Measurements from ENCODE around the gene LOXL1. TPM values are rescaled to one million over a fixed set of nuclear protein-coding genes. Genes with fewer than 3 reads are reported as not detected.
A peak's percentile ranks its signal among the peaks of the same experiment; 100 is the strongest.

Gene LOXL1
- total and polyA plus RNA-seq, 2 donors (not counting 1 experiment from before 2014, with no cell fraction given), result 65.6 to 163 TPM

- no peaks in the 10 kb centered on the region for H3K27me3 ChIP-seq (ENCODE audit: control insufficient read depth, insufficient read depth, low read length)
- no peak overlapping the region for H2AFZ ChIP-seq (ENCODE audit: low read length)
- H4K20me1 ChIP-seq (ENCODE audit: control insufficient read depth, extremely low read depth, insufficient read depth, low read length), result no peaks in the 10 kb centered on the region
- H3K4me1 ChIP-seq (ENCODE audit: control insufficient read depth, extremely low read depth, insufficient read depth, low read length), result peaks cover 31% of the 10 kb centered on the region
- H3K9ac ChIP-seq (ENCODE audit: insufficient read depth, low read length), result no peak overlapping the region
- H3K36me3 ChIP-seq (ENCODE audit: control insufficient read depth, insufficient read depth, low read length), result peaks cover 16% of the 10 kb centered on the region
- no peak for TF ChIP-seq EZH2 (IDR thresholded peaks at IDR 0.05; ENCODE audit: low read length, missing control alignments)
- TF ChIP-seq CTCF (conservative IDR thresholded peaks at IDR 0.05 in 1 of 2, IDR thresholded peaks at IDR 0.05 in 1 of 2; ENCODE audit: low read depth in 1 of 2, low read length in 2 of 2), result no peak
- peak overlapping the region; percentile 73 for H3K4me2 ChIP-seq (ENCODE audit: extremely low read depth, insufficient read depth, low read length)
- H3K27ac ChIP-seq (ENCODE audit: insufficient read depth, low read length), result peak overlapping the region; percentile 70
- H3K9me3 ChIP-seq (ENCODE audit: control insufficient read depth, insufficient read depth, low read depth, low read length), result no peaks in the 10 kb centered on the region
- no peaks in the 10 kb centered on the region for H3K79me2 ChIP-seq (ENCODE audit: control insufficient read depth, insufficient read depth, low read length)
- no peak overlapping the region for H3K4me3 ChIP-seq (replicated peaks in 1 of 4; ENCODE audit: control extremely low read depth in 1 of 4, insufficient read depth in 1 of 4, low read depth in 3 of 4, low read length in 4 of 4)
- DNase-seq (ENCODE audit: low read depth in 2 of 2), result no peak
Observed at GRCh38 chr15:73955861-73956742, 29.8 kb downstream of the LOXL1 start.

- TF ChIP-seq EZH2 (IDR thresholded peaks at IDR 0.05; ENCODE audit: low read length, missing control alignments) (no peak), CTCF (conservative IDR thresholded peaks at IDR 0.05 in 1 of 2, IDR thresholded peaks at IDR 0.05 in 1 of 2; ENCODE audit: low read depth in 1 of 2, low read length in 2 of 2) (no peak)
- peak overlapping the region; percentile 73 for H3K4me2 ChIP-seq (ENCODE audit: extremely low read depth, insufficient read depth, low read length)
Observed at GRCh38 chr15:73956743-73957135, 30.5 kb downstream of the LOXL1 start.

GRCh38 chr15:73957276-73957675 is 31.0 kb downstream of the LOXL1 start:
- H3K36me3 ChIP-seq (ENCODE audit: control insufficient read depth, insufficient read depth, low read length), result peaks cover 11% of the 10 kb centered on the region
- no peak overlapping the region for H2AFZ ChIP-seq (ENCODE audit: low read length)
- peak overlapping the region; percentile 39 for H3K27ac ChIP-seq (ENCODE audit: insufficient read depth, low read length)
- H3K4me3 ChIP-seq (replicated peaks in 1 of 4; ENCODE audit: control extremely low read depth in 1 of 4, insufficient read depth in 1 of 4, low read depth in 3 of 4, low read length in 4 of 4), result no peak overlapping the region
- H3K9ac ChIP-seq (ENCODE audit: insufficient read depth, low read length), result no peak overlapping the region
- no peaks in the 10 kb centered on the region for H3K79me2 ChIP-seq (ENCODE audit: control insufficient read depth, insufficient read depth, low read length)
- no peaks in the 10 kb centered on the region for H3K9me3 ChIP-seq (ENCODE audit: control insufficient read depth, insufficient read depth, low read depth, low read length)
- peaks cover 22% of the 10 kb centered on the region for H3K4me1 ChIP-seq (ENCODE audit: control insufficient read depth, extremely low read depth, insufficient read depth, low read length)
- DNase-seq (ENCODE audit: low read depth in 2 of 2), result no peak
- H3K4me2 ChIP-seq (ENCODE audit: extremely low read depth, insufficient read depth, low read length), result no peak overlapping the region
- H3K27me3 ChIP-seq (ENCODE audit: control insufficient read depth, insufficient read depth, low read length), result no peaks in the 10 kb centered on the region
- H4K20me1 ChIP-seq (ENCODE audit: control insufficient read depth, extremely low read depth, insufficient read depth, low read length), result no peaks in the 10 kb centered on the region
- TF ChIP-seq CTCF (conservative IDR thresholded peaks at IDR 0.05 in 1 of 2, IDR thresholded peaks at IDR 0.05 in 1 of 2; ENCODE audit: low read depth in 1 of 2, low read length in 2 of 2) (no peak), EZH2 (IDR thresholded peaks at IDR 0.05; ENCODE audit: low read length, missing control alignments) (no peak)

More at GRCh38 chr15:73956743-73957135, 30.5 kb downstream of the LOXL1 start:
- Histone ChIP-seq H3K79me2 (ENCODE audit: control insufficient read depth, insufficient read depth, low read length) (no peaks in the 10 kb centered on the region), H3K27me3 (ENCODE audit: control insufficient read depth, insufficient read depth, low read length) (no peaks in the 10 kb centered on the region), H3K4me3 (replicated peaks in 1 of 4; ENCODE audit: control extremely low read depth in 1 of 4, insufficient read depth in 1 of 4, low read depth in 3 of 4, low read length in 4 of 4) (no peak overlapping the region), H2AFZ (ENCODE audit: low read length) (no peak overlapping the region), H3K36me3 (ENCODE audit: control insufficient read depth, insufficient read depth, low read length) (peaks cover 14% of the 10 kb centered on the region), H3K4me1 (ENCODE audit: control insufficient read depth, extremely low read depth, insufficient read depth, low read length) (peaks cover 26% of the 10 kb centered on the region), H4K20me1 (ENCODE audit: control insufficient read depth, extremely low read depth, insufficient read depth, low read length) (no peaks in the 10 kb centered on the region), H3K9ac (ENCODE audit: insufficient read depth, low read length) (no peak overlapping the region), H3K27ac (ENCODE audit: insufficient read depth, low read length) (peak overlapping the region; percentile 70), H3K9me3 (ENCODE audit: control insufficient read depth, insufficient read depth, low read depth, low read length) (no peaks in the 10 kb centered on the region)
- DNase-seq (ENCODE audit: low read depth in 2 of 2), result peak; percentile 84 to 98
